Middle frontal gyrus (tissue), 1 donor: ENCODE data around the gene FCER1A.
"Not testable (repeated sequence)": the region's sequence is repeated elsewhere in the genome, so short reads cannot be mapped to it uniquely, and the experiment has no call there.

Source experiments
- DNase-seq: peaks from one replicate; pipeline ENCODE4 v3.0.0-alpha.2; 2015; ENCODE audit warnings: low spot score; ENCODE audit errors: extremely low spot score

The FCER1A gene

GRCh38 chr1:159349374-159349773, 47.2 kb downstream of the FCER1A start:
- not testable (repeated sequence) for DNase-seq

GRCh38 chr1:159352436-159352835, 50.3 kb downstream of the FCER1A start:
- no peak for DNase-seq
